DOHH2 (cell line): ENCODE data around the gene ITK.

Experiments
- EZH2phosphoT487 ChIP-seq: fragments of 200-600 bp; sonication (generic); IDR thresholded peaks from 2 replicates; pipeline ENCODE4 v1.6.1; 2017; ENCODE audit warnings: borderline replicate concordance, mild to moderate bottlenecking, antibody characterized with exemption, low read length, moderate library complexity, mixed read lengths
- TF ChIP-seq, protein P1 (sequence below): fragments of 200-600 bp; sonication (generic); IDR thresholded peaks from one replicate; pipeline ENCODE4 v1.5.1; 2014; ENCODE audit warnings: antibody characterized with exemption, mild to moderate bottlenecking, low read depth, low read length; ENCODE audit not compliant: poor library complexity, severe bottlenecking

- TF ChIP-seq, protein P1, sequence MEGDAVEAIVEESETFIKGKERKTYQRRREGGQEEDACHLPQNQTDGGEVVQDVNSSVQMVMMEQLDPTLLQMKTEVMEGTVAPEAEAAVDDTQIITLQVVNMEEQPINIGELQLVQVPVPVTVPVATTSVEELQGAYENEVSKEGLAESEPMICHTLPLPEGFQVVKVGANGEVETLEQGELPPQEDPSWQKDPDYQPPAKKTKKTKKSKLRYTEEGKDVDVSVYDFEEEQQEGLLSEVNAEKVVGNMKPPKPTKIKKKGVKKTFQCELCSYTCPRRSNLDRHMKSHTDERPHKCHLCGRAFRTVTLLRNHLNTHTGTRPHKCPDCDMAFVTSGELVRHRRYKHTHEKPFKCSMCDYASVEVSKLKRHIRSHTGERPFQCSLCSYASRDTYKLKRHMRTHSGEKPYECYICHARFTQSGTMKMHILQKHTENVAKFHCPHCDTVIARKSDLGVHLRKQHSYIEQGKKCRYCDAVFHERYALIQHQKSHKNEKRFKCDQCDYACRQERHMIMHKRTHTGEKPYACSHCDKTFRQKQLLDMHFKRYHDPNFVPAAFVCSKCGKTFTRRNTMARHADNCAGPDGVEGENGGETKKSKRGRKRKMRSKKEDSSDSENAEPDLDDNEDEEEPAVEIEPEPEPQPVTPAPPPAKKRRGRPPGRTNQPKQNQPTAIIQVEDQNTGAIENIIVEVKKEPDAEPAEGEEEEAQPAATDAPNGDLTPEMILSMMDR, result no peak
- TF ChIP-seq EZH2phosphoT487, result no peak
Observed at GRCh38 chr5:157259699-157260098, 79.1 kb downstream of the ITK start.
